ENCODE measurements around the gene SHMT2.

SHMT2 gene

DNA sequence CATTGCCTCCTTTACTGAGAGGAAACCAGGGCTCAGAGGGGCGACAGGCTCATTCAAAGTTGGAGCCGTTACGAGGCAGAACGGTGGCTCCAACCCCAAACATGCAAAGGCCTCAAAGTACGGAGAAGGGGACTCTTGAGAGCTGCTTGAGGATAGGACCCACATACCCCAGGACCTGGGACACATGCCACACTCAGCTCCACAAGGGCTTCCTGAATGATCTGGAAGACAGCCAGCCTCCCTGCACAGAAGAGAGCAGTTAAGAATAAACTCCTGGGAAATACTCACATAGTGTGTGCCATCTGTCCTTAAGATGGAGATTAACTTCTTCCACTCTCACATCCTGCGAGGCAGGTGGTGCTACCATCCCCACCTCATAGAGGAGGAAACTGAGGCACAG, 39.5 kb upstream of the SHMT2 start:
- Histone ChIP-seq H3K9me3 (ENCODE audit: low read length) (no peaks in the 10 kb centered on the region), H3K36me3 (ENCODE audit: insufficient read depth, low read length) (peaks cover 90% of the 10 kb centered on the region), H3K4me1 (ENCODE audit: insufficient read depth, low read length) (peaks cover 5% of the 10 kb centered on the region), H3K27me3 (ENCODE audit: control insufficient read depth in 1 of 2, insufficient read depth in 2 of 2, low read length in 2 of 2) (no peaks in the 10 kb centered on the region), H3K9ac (ENCODE audit: low read length) (no peak overlapping the region), H3K4me3 (ENCODE audit: low read depth in 1 of 2, low read length in 2 of 2) (no peak overlapping the region), H3K27ac (ENCODE audit: low read depth, low read length) (no peak overlapping the region)

DNA sequence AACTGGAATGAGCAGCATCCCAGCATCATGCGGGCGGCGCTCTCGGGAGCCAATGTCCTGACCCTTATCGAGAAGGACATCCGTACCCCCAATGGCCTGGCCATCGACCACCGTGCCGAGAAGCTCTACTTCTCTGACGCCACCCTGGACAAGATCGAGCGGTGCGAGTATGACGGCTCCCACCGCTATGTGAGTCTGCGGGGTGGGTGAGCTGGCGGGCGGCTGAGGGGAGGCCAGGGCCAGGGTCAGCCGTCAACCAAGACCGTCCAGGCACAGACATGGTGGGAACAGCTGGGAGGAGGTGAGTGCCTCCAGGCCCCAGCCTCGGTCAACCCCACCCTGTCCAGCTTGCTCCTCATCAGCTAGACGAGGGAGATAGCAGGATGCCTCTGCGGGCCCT, 38.7 kb upstream of the SHMT2 start:
- no peaks in the 10 kb centered on the region for H3K9me3 ChIP-seq (ENCODE audit: low read length)
- H3K27me3 ChIP-seq (ENCODE audit: control insufficient read depth in 1 of 2, insufficient read depth in 2 of 2, low read length in 2 of 2) = no peaks in the 10 kb centered on the region
- peaks cover 90% of the 10 kb centered on the region for H3K36me3 ChIP-seq (ENCODE audit: insufficient read depth, low read length)
- H3K27ac ChIP-seq (ENCODE audit: low read depth, low read length) = no peak overlapping the region
- H3K4me1 ChIP-seq (ENCODE audit: insufficient read depth, low read length) = peaks cover 5% of the 10 kb centered on the region
- no peak overlapping the region for H3K9ac ChIP-seq (ENCODE audit: low read length)
- H3K4me3 ChIP-seq (ENCODE audit: low read depth in 1 of 2, low read length in 2 of 2) = no peak overlapping the region

DNA sequence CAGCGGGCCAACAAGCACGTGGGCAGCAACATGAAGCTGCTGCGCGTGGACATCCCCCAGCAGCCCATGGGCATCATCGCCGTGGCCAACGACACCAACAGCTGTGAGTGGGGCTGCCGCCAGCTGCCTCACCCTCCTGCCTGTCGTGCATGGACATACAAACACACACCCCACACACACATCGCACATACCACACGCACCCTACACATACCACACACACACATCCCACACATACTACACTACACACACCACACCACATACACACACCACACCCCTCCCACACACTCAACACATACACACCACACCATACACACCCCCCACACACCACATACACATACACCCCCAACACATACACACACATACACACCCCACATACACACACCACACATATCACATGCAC, 38.1 kb upstream of the SHMT2 start:
- Histone ChIP-seq H3K27me3 (ENCODE audit: control insufficient read depth in 1 of 2, insufficient read depth in 2 of 2, low read length in 2 of 2) (no peaks in the 10 kb centered on the region), H3K27ac (ENCODE audit: low read depth, low read length) (no peak overlapping the region), H3K36me3 (ENCODE audit: insufficient read depth, low read length) (peaks cover 90% of the 10 kb centered on the region), H3K4me3 (ENCODE audit: low read depth in 1 of 2, low read length in 2 of 2) (no peak overlapping the region), H3K4me1 (ENCODE audit: insufficient read depth, low read length) (peaks cover 5% of the 10 kb centered on the region), H3K9me3 (ENCODE audit: low read length) (no peaks in the 10 kb centered on the region), H3K9ac (ENCODE audit: low read length) (no peak overlapping the region)

DNA sequence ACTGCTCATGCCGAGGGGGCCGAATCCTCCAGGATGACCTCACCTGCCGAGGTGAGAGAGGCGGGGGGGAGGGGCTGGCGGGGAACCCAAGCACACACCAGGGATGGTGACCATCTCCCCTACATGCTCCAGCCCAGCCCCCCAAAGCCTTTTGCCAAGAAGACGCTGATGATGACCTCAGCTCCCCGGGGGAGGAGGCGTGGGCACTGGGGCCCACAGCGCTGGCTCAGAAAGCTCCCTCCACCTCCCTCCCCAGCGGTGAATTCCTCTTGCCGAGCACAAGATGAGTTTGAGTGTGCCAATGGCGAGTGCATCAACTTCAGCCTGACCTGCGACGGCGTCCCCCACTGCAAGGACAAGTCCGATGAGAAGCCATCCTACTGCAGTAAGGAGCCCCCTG, 36.6 kb upstream of the SHMT2 start:
- H3K27ac ChIP-seq (ENCODE audit: low read depth, low read length) = no peak overlapping the region
- H3K27me3 ChIP-seq (ENCODE audit: control insufficient read depth in 1 of 2, insufficient read depth in 2 of 2, low read length in 2 of 2) = no peaks in the 10 kb centered on the region
- peaks cover 5% of the 10 kb centered on the region for H3K4me1 ChIP-seq (ENCODE audit: insufficient read depth, low read length)
- no peaks in the 10 kb centered on the region for H3K9me3 ChIP-seq (ENCODE audit: low read length)
- peaks cover 90% of the 10 kb centered on the region for H3K36me3 ChIP-seq (ENCODE audit: insufficient read depth, low read length)
- no peak overlapping the region for H3K4me3 ChIP-seq (ENCODE audit: low read depth in 1 of 2, low read length in 2 of 2)
- no peak overlapping the region for H3K9ac ChIP-seq (ENCODE audit: low read length)

DNA sequence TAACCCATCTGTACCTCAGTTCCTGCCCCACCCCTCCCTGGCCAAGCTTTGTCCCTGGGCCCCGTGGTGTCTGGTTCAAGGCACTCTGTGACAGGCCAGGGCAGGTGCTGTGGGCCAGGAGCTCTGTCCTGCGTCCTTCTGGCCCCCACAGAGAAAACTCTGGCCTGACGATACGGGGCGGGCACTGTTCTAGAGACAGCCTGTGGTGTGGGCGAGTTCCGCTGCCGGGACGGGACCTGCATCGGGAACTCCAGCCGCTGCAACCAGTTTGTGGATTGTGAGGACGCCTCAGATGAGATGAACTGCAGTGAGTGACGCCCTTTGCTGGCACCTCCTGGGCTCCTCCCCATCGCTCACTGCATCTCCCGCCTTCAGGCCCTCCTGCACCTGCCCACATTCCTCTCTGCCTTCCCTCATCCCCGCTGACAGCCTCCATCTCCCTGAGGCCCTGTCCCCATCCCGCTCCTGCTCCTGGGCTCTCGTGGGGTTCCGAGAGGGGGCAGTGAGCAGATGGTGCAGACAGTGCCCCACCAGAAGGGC, 35.7 kb upstream of the SHMT2 start:
- no peak overlapping the region for H3K27ac ChIP-seq (ENCODE audit: low read depth, low read length)
- peaks cover 91% of the 10 kb centered on the region for H3K36me3 ChIP-seq (ENCODE audit: insufficient read depth, low read length)
- no peak overlapping the region for H3K9ac ChIP-seq (ENCODE audit: low read length)

DNA sequence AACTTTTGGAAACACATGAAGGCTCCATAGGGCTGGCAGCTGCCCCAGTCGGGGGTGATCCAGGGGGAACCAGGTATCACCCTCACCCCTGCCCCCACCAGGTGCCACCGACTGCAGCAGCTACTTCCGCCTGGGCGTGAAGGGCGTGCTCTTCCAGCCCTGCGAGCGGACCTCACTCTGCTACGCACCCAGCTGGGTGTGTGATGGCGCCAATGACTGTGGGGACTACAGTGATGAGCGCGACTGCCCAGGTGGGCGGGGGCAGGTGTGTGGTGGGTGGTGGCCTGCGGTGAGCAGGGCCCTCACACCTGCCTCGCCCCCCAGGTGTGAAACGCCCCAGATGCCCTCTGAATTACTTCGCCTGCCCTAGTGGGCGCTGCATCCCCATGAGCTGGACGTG, 35.3 kb upstream of the SHMT2 start:
- no peak overlapping the region for H3K9ac ChIP-seq (ENCODE audit: low read length)
- H3K9me3 ChIP-seq (ENCODE audit: low read length) = no peaks in the 10 kb centered on the region
- H3K27ac ChIP-seq (ENCODE audit: low read depth, low read length) = no peak overlapping the region
- no peaks in the 10 kb centered on the region for H3K27me3 ChIP-seq (ENCODE audit: control insufficient read depth in 1 of 2, insufficient read depth in 2 of 2, low read length in 2 of 2)
- no peak overlapping the region for H3K4me3 ChIP-seq (ENCODE audit: low read depth in 1 of 2, low read length in 2 of 2)
- peaks cover 5% of the 10 kb centered on the region for H3K4me1 ChIP-seq (ENCODE audit: insufficient read depth, low read length)
- H3K36me3 ChIP-seq (ENCODE audit: insufficient read depth, low read length) = peaks cover 91% of the 10 kb centered on the region

More for the DNA sequence above, 35.7 kb upstream of the SHMT2 start:
- H3K4me3 ChIP-seq (ENCODE audit: low read depth in 1 of 2, low read length in 2 of 2) = no peak overlapping the region
- H3K27me3 ChIP-seq (ENCODE audit: control insufficient read depth in 1 of 2, insufficient read depth in 2 of 2, low read length in 2 of 2) = no peaks in the 10 kb centered on the region
- H3K9me3 ChIP-seq (ENCODE audit: low read length) = no peaks in the 10 kb centered on the region
- peaks cover 5% of the 10 kb centered on the region for H3K4me1 ChIP-seq (ENCODE audit: insufficient read depth, low read length)

DNA sequence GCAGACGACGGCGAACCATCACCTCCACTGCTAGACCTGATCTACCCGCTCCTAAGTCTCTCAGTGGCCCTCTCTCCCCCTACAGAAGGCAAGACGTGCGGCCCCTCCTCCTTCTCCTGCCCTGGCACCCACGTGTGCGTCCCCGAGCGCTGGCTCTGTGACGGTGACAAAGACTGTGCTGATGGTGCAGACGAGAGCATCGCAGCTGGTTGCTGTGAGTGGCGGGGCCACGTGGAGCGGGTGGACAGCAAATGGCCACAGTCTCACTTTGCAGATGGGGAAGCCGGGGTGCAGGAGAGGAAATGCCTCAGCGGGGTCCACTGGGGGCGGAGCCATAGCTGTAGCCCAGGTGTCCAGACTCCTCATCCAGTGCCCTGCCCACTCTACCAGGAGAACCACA, 34.3 kb upstream of the SHMT2 start:
- Histone ChIP-seq H3K27ac (ENCODE audit: low read depth, low read length) (no peak overlapping the region), H3K36me3 (ENCODE audit: insufficient read depth, low read length) (peaks cover 98% of the 10 kb centered on the region), H3K4me1 (ENCODE audit: insufficient read depth, low read length) (peaks cover 4% of the 10 kb centered on the region), H3K9me3 (ENCODE audit: low read length) (no peaks in the 10 kb centered on the region), H3K27me3 (ENCODE audit: control insufficient read depth in 1 of 2, insufficient read depth in 2 of 2, low read length in 2 of 2) (no peaks in the 10 kb centered on the region), H3K9ac (ENCODE audit: low read length) (no peak overlapping the region), H3K4me3 (ENCODE audit: low read depth in 1 of 2, low read length in 2 of 2) (no peak overlapping the region)

DNA sequence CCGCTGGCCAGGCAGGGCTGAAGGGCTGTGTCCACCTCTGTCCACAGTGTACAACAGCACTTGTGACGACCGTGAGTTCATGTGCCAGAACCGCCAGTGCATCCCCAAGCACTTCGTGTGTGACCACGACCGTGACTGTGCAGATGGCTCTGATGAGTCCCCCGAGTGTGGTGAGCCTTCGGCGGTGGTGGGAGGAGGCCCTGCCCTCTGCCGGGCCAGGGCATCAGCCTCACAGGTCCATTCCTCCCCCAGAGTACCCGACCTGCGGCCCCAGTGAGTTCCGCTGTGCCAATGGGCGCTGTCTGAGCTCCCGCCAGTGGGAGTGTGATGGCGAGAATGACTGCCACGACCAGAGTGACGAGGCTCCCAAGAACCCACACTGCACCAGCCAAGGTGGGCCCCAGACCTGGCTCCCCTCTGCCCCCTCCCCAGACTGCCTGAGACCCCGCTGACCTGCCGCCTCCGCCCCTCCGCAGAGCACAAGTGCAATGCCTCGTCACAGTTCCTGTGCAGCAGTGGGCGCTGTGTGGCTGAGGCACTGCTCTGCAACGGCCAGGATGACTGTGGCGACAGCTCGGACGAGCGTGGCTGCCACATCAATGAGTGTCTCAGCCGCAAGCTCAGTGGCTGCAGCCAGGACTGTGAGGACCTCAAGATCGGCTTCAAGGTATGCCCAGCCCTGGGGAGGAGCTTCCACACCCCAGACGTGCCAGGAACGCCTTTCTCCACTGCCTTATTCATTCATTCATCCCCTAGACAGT, 33.7 kb upstream of the SHMT2 start:
- H3K27me3 ChIP-seq (ENCODE audit: control insufficient read depth in 1 of 2, insufficient read depth in 2 of 2, low read length in 2 of 2) = no peaks in the 10 kb centered on the region
- no peak overlapping the region for H3K4me3 ChIP-seq (ENCODE audit: low read depth in 1 of 2, low read length in 2 of 2)
- no peak overlapping the region for H3K9ac ChIP-seq (ENCODE audit: low read length)
- no peak overlapping the region for H3K27ac ChIP-seq (ENCODE audit: low read depth, low read length)
- H3K4me1 ChIP-seq (ENCODE audit: insufficient read depth, low read length) = no peaks in the 10 kb centered on the region
- H3K9me3 ChIP-seq (ENCODE audit: low read length) = no peaks in the 10 kb centered on the region
- H3K36me3 ChIP-seq (ENCODE audit: insufficient read depth, low read length) = peaks cover 97% of the 10 kb centered on the region

DNA sequence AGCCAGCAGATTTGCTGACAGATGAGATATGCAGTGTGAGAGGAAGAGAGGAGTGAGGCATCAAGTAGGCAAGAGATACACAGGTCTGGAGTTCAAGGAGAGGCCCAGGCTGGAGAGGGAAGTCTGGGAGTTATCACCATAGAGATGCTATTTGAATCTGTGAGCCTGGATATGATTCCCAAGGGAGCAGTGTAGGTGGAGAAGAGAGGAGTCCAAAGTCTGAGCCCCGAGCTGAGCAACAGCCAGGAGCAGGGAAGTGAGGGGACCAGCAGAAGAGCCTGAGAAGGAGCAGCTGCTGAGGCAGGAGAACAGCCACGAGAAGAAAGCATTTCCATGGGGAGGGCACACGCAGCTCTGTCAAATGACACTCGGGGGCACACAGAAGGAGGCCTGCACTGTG, 33.1 kb upstream of the SHMT2 start:
- H3K36me3 ChIP-seq (ENCODE audit: insufficient read depth, low read length) = peaks cover 97% of the 10 kb centered on the region
- H3K9ac ChIP-seq (ENCODE audit: low read length) = no peak overlapping the region
- no peaks in the 10 kb centered on the region for H3K27me3 ChIP-seq (ENCODE audit: control insufficient read depth in 1 of 2, insufficient read depth in 2 of 2, low read length in 2 of 2)
- no peak overlapping the region for H3K4me3 ChIP-seq (ENCODE audit: low read depth in 1 of 2, low read length in 2 of 2)
- H3K9me3 ChIP-seq (ENCODE audit: low read length) = no peaks in the 10 kb centered on the region
- no peak overlapping the region for H3K27ac ChIP-seq (ENCODE audit: low read depth, low read length)
- H3K4me1 ChIP-seq (ENCODE audit: insufficient read depth, low read length) = no peaks in the 10 kb centered on the region

DNA sequence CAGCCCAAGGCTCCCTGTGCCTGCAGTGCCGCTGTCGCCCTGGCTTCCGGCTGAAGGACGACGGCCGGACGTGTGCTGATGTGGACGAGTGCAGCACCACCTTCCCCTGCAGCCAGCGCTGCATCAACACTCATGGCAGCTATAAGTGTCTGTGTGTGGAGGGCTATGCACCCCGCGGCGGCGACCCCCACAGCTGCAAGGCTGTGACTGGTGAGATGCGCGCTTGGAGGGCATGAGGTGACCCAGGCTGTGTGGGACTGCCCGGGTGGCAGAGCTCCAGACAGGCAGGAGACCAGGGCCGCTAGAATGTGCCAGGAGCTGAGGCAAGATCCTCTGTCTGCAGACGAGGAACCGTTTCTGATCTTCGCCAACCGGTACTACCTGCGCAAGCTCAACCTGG, 32.6 kb upstream of the SHMT2 start:
- H3K9ac ChIP-seq (ENCODE audit: low read length) = no peak overlapping the region
- no peak overlapping the region for H3K4me3 ChIP-seq (ENCODE audit: low read depth in 1 of 2, low read length in 2 of 2)
- no peaks in the 10 kb centered on the region for H3K9me3 ChIP-seq (ENCODE audit: low read length)
- no peaks in the 10 kb centered on the region for H3K4me1 ChIP-seq (ENCODE audit: insufficient read depth, low read length)
- no peak overlapping the region for H3K27ac ChIP-seq (ENCODE audit: low read depth, low read length)
- H3K36me3 ChIP-seq (ENCODE audit: insufficient read depth, low read length) = peaks cover 97% of the 10 kb centered on the region
- H3K27me3 ChIP-seq (ENCODE audit: control insufficient read depth in 1 of 2, insufficient read depth in 2 of 2, low read length in 2 of 2) = no peaks in the 10 kb centered on the region

DNA sequence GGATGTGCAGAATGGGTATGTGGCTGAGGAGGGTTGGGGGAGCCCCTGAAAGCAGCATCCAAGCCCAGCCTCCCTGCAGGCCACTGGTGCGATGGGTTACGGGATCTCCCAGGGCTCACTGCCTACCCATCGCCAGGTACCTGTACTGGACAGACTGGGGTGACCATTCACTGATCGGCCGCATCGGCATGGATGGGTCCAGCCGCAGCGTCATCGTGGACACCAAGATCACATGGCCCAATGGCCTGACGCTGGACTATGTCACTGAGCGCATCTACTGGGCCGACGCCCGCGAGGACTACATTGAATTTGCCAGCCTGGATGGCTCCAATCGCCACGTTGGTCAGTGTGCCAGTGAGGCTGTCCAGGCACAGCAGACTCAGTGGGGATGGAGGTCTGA, 31.2 kb upstream of the SHMT2 start:
- Histone ChIP-seq H3K9me3 (ENCODE audit: low read length) (no peaks in the 10 kb centered on the region), H3K9ac (ENCODE audit: low read length) (no peak overlapping the region), H3K27ac (ENCODE audit: low read depth, low read length) (no peak overlapping the region), H3K27me3 (ENCODE audit: control insufficient read depth in 1 of 2, insufficient read depth in 2 of 2, low read length in 2 of 2) (no peaks in the 10 kb centered on the region), H3K4me3 (ENCODE audit: low read depth in 1 of 2, low read length in 2 of 2) (no peak overlapping the region), H3K4me1 (ENCODE audit: insufficient read depth, low read length) (no peaks in the 10 kb centered on the region), H3K36me3 (ENCODE audit: insufficient read depth, low read length) (peaks cover 95% of the 10 kb centered on the region)

DNA sequence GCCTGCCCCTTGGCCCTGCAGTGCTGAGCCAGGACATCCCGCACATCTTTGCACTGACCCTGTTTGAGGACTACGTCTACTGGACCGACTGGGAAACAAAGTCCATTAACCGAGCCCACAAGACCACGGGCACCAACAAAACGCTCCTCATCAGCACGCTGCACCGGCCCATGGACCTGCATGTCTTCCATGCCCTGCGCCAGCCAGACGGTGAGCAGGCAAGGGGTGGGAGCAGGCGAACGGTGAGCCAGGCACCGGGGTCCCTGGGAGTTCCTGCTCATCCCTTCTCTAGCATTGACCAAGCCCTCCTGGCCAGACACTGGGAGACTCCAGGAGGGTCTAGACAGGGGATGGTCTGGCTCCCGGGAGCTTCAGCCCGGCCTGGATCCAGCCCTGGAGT, 30.3 kb upstream of the SHMT2 start:
- Histone ChIP-seq H3K4me1 (ENCODE audit: insufficient read depth, low read length) (no peaks in the 10 kb centered on the region), H3K9me3 (ENCODE audit: low read length) (no peaks in the 10 kb centered on the region), H3K27me3 (ENCODE audit: control insufficient read depth in 1 of 2, insufficient read depth in 2 of 2, low read length in 2 of 2) (no peaks in the 10 kb centered on the region), H3K4me3 (ENCODE audit: low read depth in 1 of 2, low read length in 2 of 2) (no peak overlapping the region), H3K27ac (ENCODE audit: low read depth, low read length) (no peak overlapping the region), H3K36me3 (ENCODE audit: insufficient read depth, low read length) (peaks cover 95% of the 10 kb centered on the region), H3K9ac (ENCODE audit: low read length) (no peak overlapping the region)
